ENCODE data around the gene DACH1. TPM values are rescaled to one million over a fixed set of nuclear protein-coding genes. Genes with fewer than 3 reads are reported as not detected.
"Not testable (repeated sequence)": the region's sequence is repeated elsewhere in the genome, so short reads cannot be mapped to it uniquely, and the experiment has no call there.

Gene DACH1
- total and polyA plus RNA-seq, 4 donors, result 1.4 to 42.3 (median 3.7) TPM

- Histone ChIP-seq H3K36me3 (ENCODE audit: control insufficient read depth in 4 of 4, insufficient read depth in 4 of 4, low read length in 4 of 4) (no peaks in the 10 kb centered on the region), H3K27me3 (ENCODE audit: control insufficient read depth in 3 of 3, insufficient read depth in 3 of 3, low read length in 2 of 3) (no peaks in the 10 kb centered on the region), H3K4me1 (ENCODE audit: control insufficient read depth in 5 of 5, insufficient read depth in 5 of 5, low read length in 5 of 5) (no peaks in the 10 kb centered on the region), H3K9ac (ENCODE audit: insufficient read depth in 1 of 2, low read length in 2 of 2) (no peak overlapping the region), H3K9me3 (ENCODE audit: control insufficient read depth in 4 of 4, insufficient read depth in 3 of 4, low read length in 3 of 4) (no peaks in the 10 kb centered on the region), H3K27ac (ENCODE audit: low read depth in 1 of 2, low read length in 1 of 2) (no peak overlapping the region), H3K4me3 (no peak overlapping the region)
- ATAC-seq (ENCODE audit: insufficient read depth, low FRiP score), result no peak
- WGBS, 2 donors, result 37 to 67% methylated on average over 1 of the region's 1 CpG
- TF ChIP-seq CTCF (IDR thresholded peaks at IDR 0.05; ENCODE audit: control extremely low read depth, extremely low read depth), result no peak
- no peak for DNase-seq
Observed at GRCh38 chr13:71906448-71906847, 39.4 kb upstream of the DACH1 start.

GRCh38 chr13:71902676-71903075 lies 35.7 kb upstream of the DACH1 start:
- no peaks in the 10 kb centered on the region for H3K36me3 ChIP-seq (ENCODE audit: control insufficient read depth in 4 of 4, insufficient read depth in 4 of 4, low read length in 4 of 4)
- no peak for DNase-seq
- no peak overlapping the region for H3K27ac ChIP-seq (ENCODE audit: low read depth in 1 of 2, low read length in 1 of 2)
- H3K4me1 ChIP-seq (ENCODE audit: control insufficient read depth in 5 of 5, insufficient read depth in 5 of 5, low read length in 5 of 5), result no peaks in the 10 kb centered on the region
- no peak for ATAC-seq (ENCODE audit: insufficient read depth, low FRiP score)
- H3K27me3 ChIP-seq (ENCODE audit: control insufficient read depth in 3 of 3, insufficient read depth in 3 of 3, low read length in 2 of 3), result no peaks in the 10 kb centered on the region
- WGBS, 2 donors, result 89% methylated on average over 1 of the region's 1 CpG
- H3K9ac ChIP-seq (ENCODE audit: insufficient read depth in 1 of 2, low read length in 2 of 2), result no peak overlapping the region
- H3K4me3 ChIP-seq, result no peak overlapping the region
- no peak for TF ChIP-seq CTCF (IDR thresholded peaks at IDR 0.05; ENCODE audit: control extremely low read depth, extremely low read depth)
- H3K9me3 ChIP-seq (ENCODE audit: control insufficient read depth in 4 of 4, insufficient read depth in 3 of 4, low read length in 3 of 4), result no peaks in the 10 kb centered on the region

DNA sequence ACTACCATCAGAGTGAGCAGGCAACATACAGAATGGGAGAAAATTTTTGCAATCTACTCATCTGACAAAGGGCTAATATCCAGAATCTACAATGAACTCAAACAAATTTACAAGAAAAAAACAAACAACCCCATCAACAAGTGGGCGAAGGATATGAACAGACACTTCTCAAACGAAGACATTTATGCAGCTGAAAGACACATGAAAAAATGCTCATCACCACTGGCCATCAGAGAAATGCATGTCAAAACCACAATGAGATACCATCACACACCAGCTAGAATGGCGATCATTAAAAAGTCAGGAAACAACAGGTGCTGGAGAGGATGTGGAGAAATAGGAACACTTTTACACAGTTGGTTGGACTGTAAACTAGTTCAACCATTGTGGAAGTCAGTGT lies 26.5 kb upstream of the DACH1 start:
- H3K27ac ChIP-seq (ENCODE audit: low read depth in 1 of 2, low read length in 1 of 2); H3K9ac ChIP-seq (ENCODE audit: insufficient read depth in 1 of 2, low read length in 2 of 2); H3K27me3 ChIP-seq (ENCODE audit: control insufficient read depth in 3 of 3, insufficient read depth in 3 of 3, low read length in 2 of 3); H3K4me1 ChIP-seq (ENCODE audit: control insufficient read depth in 5 of 5, insufficient read depth in 5 of 5, low read length in 5 of 5); ATAC-seq (ENCODE audit: insufficient read depth, low FRiP score); H3K36me3 ChIP-seq (ENCODE audit: control insufficient read depth in 4 of 4, insufficient read depth in 4 of 4, low read length in 4 of 4); DNase-seq; H3K9me3 ChIP-seq (ENCODE audit: control insufficient read depth in 4 of 4, insufficient read depth in 3 of 4, low read length in 3 of 4); H3K4me3 ChIP-seq: not testable (repeated sequence)
- WGBS, 2 donors, result 89 to 93% methylated on average over 3 of the region's 3 CpGs

DNA sequence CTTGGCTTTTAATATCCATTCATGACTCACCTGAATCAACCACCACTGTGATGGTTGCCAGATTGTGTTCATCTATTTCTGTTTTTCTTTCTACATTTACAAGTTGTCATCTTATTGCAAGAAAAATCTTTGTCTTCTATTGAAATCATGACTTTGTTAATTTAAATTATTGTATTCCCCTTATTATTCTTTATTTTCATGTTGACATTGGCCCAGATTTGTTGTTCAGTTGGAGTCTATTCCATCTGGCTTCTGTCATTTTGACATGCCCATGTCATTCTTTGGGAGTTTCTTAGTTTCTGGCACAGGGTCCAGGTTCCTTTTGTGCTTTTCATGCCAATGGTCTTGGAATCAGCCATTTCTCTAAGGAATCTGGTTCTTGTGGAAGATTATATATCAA lies 19.9 kb upstream of the DACH1 start:
- no peak for TF ChIP-seq CTCF (IDR thresholded peaks at IDR 0.05; ENCODE audit: control extremely low read depth, extremely low read depth)
- H3K9me3 ChIP-seq (ENCODE audit: control insufficient read depth in 4 of 4, insufficient read depth in 3 of 4, low read length in 3 of 4), result no peaks in the 10 kb centered on the region
- no peaks in the 10 kb centered on the region for H3K4me1 ChIP-seq (ENCODE audit: control insufficient read depth in 5 of 5, insufficient read depth in 5 of 5, low read length in 5 of 5)
- ATAC-seq (ENCODE audit: insufficient read depth, low FRiP score) (no peak), DNase-seq (no peak)
- H3K36me3 ChIP-seq (ENCODE audit: control insufficient read depth in 4 of 4, insufficient read depth in 4 of 4, low read length in 4 of 4), result no peaks in the 10 kb centered on the region
- H3K4me3 ChIP-seq, result no peak overlapping the region
- no peaks in the 10 kb centered on the region for H3K27me3 ChIP-seq (ENCODE audit: control insufficient read depth in 3 of 3, insufficient read depth in 3 of 3, low read length in 2 of 3)
- H3K9ac ChIP-seq (ENCODE audit: insufficient read depth in 1 of 2, low read length in 2 of 2), result no peak overlapping the region
- no peak overlapping the region for H3K27ac ChIP-seq (ENCODE audit: low read depth in 1 of 2, low read length in 1 of 2)
